ENCODE data around the gene SNU13.
A peak's percentile ranks its signal among the peaks of the same experiment; 100 is the strongest.
"Not testable (repeated sequence)": the region's sequence is repeated elsewhere in the genome, so short reads cannot be mapped to it uniquely, and the experiment has no call there.

SNU13 gene

GRCh38 chr22:41682033-41682807, 6.4 kb downstream of the SNU13 start:
- FAIRE-seq (no peak), DNase-seq (ENCODE audit: low spot score) (peak; percentile 68)

- FAIRE-seq (no peak), DNase-seq (ENCODE audit: low spot score) (no peak)
These were observed 7.1 kb downstream of the SNU13 start for GRCh38 chr22:41681616-41682015.

GRCh38 chr22:41676134-41676533, 12.5 kb downstream of the SNU13 start:
- DNase-seq (ENCODE audit: low spot score) (no peak), FAIRE-seq (no peak)

GRCh38 chr22:41674846-41675340, 13.8 kb downstream of the SNU13 start:
- no peak for DNase-seq (ENCODE audit: low spot score)
- no peak for FAIRE-seq

GRCh38 chr22:41672780-41673509, 15.7 kb downstream of the SNU13 start:
- no peak for DNase-seq (ENCODE audit: low spot score)

GRCh38 chr22:41672096-41672495, 16.6 kb downstream of the SNU13 start:
- DNase-seq (ENCODE audit: low spot score): peak; percentile 62
- FAIRE-seq: not testable (repeated sequence)

More at GRCh38 chr22:41672780-41673509, 15.7 kb downstream of the SNU13 start:
- no peak for FAIRE-seq

GRCh38 chr22:41668971-41669911, 19.4 kb downstream of the SNU13 start:
- DNase-seq (ENCODE audit: low spot score) (peak; percentile 80), FAIRE-seq (no peak)

- FAIRE-seq: no peak
- DNase-seq (ENCODE audit: low spot score): no peak
These were observed 23.7 kb downstream of the SNU13 start for GRCh38 chr22:41664951-41665350.

- no peak for FAIRE-seq
These were observed 24.2 kb downstream of the SNU13 start for GRCh38 chr22:41664490-41664889.

GRCh38 chr22:41663594-41663993, 25.1 kb downstream of the SNU13 start:
- not testable (repeated sequence) for FAIRE-seq; DNase-seq (ENCODE audit: low spot score)

More at GRCh38 chr22:41664490-41664889, 24.2 kb downstream of the SNU13 start:
- no peak for DNase-seq (ENCODE audit: low spot score)

- FAIRE-seq: no peak
These were observed 27.0 kb downstream of the SNU13 start for GRCh38 chr22:41661713-41662112.

GRCh38 chr22:41661088-41661487, 27.6 kb downstream of the SNU13 start:
- no peak for DNase-seq (ENCODE audit: low spot score)

More at GRCh38 chr22:41661713-41662112, 27.0 kb downstream of the SNU13 start:
- DNase-seq (ENCODE audit: low spot score): no peak

GRCh38 chr22:41660416-41660815, 28.3 kb downstream of the SNU13 start:
- no peak for FAIRE-seq
- no peak for DNase-seq (ENCODE audit: low spot score)

More at GRCh38 chr22:41661088-41661487, 27.6 kb downstream of the SNU13 start:
- FAIRE-seq: no peak

- no peak for FAIRE-seq
- DNase-seq (ENCODE audit: low spot score): no peak
These were observed 28.7 kb downstream of the SNU13 start for GRCh38 chr22:41659941-41660340.

- no peak for FAIRE-seq
- no peak for DNase-seq (ENCODE audit: low spot score)
These were observed 29.8 kb downstream of the SNU13 start for GRCh38 chr22:41658869-41659268.

GRCh38 chr22:41657709-41658108, 31.0 kb downstream of the SNU13 start:
- no peak for FAIRE-seq
- no peak for DNase-seq (ENCODE audit: low spot score)

- no peak for FAIRE-seq
- DNase-seq (ENCODE audit: low spot score): no peak
These were observed 32.1 kb downstream of the SNU13 start for GRCh38 chr22:41656556-41656955.

- no peak for DNase-seq (ENCODE audit: low spot score)
- FAIRE-seq: no peak
These were observed 34.3 kb downstream of the SNU13 start for GRCh38 chr22:41654322-41654721.

GRCh38 chr22:41650821-41651220, 37.8 kb downstream of the SNU13 start:
- FAIRE-seq (no peak), DNase-seq (ENCODE audit: low spot score) (no peak)

- DNase-seq (ENCODE audit: low spot score): no peak
- no peak for FAIRE-seq
These were observed 38.4 kb downstream of the SNU13 start for GRCh38 chr22:41650229-41650628.

- DNase-seq (ENCODE audit: low spot score): no peak
These were observed 40.2 kb downstream of the SNU13 start for GRCh38 chr22:41648432-41648831.

More at GRCh38 chr22:41648432-41648831, 40.2 kb downstream of the SNU13 start:
- no peak for FAIRE-seq
